NCI-H446 (cell line): ENCODE results near the gene TIGIT.
"Not testable (repeated sequence)": the region's sequence is repeated elsewhere in the genome, so short reads cannot be mapped to it uniquely, and the experiment has no call there.

ENCODE experiments used
- DNase-seq, 2 experiments: peaks; one replicate each; lab custom pipeline; 2025; lab: John Stamatoyannopoulos, UW

Gene TIGIT

DNA sequence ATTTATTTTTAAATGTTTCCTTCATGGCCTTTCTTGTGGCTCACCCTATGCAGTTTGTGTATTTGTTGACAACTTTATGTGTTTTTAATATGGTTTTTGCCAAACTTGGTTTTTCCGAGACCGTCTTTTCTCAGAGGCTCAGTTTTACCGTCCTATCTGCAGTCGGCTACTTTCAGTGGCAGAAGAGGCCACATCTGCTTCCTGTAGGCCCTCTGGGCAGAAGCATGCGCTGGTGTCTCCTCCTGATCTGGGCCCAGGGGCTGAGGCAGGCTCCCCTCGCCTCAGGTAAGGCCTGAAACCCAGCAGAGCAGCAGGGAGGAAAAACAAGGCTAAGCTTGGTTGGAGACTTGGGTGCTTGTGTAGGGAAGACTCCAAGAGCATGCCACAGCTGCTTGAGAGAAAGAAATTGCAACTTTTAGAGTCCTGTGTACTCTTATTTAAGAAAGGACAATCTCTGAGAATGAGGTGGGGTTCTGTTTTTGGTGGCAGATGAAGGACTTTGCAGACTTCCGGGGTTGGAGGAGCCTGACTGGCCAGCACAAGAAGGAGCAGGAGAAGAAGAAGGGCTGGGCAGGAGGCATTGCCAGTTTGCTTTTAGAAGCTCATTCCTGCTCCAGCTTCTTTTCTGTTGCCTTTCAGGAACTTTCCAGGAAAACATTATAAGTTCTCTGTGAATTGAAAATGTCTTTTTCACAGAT lies at the start of gene TIGIT:
TSS of gene TIGIT (plus strand) at position 191 of the 698 bp plus-strand sequence. CDS start at position 225, 34 bp downstream.
- DNase-seq = no peak

DNA sequence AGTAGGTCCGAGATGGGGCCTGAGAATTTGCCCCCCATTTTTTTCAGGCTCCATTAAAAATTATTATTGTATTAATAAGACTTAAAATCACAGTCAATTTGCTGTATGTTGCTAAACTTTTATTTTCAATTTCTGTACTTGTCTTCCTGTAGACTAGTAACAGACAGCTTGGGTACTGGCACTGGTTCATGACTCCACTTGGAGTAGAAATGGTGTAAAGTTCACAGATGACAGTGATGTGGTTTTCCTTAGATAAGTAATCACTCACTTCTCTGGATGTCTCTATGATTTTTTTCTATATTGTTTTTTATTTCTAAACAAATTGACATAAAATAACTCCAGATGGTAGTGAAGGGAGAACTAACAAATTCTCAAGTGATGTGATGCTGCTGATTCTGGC lies 40.9 kb upstream of the TIGIT start:
- DNase-seq = no peak

DNA sequence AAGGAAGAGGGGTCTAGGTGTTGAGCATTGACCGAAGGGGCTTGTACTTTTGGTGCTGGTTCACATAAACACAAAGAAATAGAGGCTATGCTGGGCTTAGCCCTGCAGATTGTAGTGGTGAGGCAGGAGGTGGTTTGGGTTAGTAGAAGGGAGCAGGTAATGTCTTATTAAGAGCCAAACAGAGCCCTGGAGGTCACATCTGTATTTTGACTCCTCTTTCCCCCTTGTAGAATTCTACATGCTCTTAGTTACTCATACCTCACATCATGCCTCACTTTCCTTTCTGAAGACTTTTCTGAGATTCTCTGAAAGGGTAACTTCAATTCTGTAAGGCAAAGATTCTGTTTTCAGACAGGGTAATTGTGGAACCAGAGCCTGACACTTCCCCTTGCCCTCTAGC lies 40.3 kb upstream of the TIGIT start:
- DNase-seq = no peak

DNA sequence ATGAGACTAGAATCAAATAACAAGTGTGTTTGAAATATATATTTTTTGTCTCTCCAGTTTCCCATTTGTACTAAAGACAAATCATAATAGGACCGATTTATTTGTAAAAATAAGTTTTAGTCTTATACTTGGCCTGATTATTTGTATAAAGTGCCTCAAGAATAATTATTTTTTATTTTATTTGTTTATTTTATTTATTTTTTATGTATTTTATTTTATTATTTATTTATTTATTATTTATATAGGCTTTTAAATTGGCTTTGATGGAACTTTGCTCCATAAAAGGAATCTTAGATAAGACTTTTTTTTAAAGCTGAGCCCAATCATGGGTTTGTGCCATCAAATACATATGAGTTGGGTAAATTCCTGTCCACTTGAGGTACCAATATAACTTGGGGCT lies 34.3 kb upstream of the TIGIT start:
- no peak for DNase-seq

DNA sequence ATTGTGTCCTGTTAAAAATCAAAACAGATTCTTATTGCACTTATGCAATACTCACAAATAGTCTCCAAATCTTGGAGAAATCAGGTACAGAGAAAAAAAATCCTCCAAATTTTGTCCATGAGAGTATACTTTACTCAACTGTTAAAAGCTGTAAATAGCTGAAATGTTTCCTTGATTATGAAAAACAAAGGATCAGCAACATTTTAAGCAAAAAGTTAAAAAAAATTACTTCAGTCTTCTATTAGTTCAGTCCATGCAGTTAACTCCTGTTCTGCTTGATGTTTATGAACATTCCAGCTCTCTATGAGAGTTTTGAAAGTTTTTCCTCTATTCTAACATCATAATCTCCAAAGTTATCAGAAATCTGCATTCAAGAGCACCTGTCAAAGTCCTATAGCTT lies 33.7 kb upstream of the TIGIT start:
- no peak for DNase-seq

DNA sequence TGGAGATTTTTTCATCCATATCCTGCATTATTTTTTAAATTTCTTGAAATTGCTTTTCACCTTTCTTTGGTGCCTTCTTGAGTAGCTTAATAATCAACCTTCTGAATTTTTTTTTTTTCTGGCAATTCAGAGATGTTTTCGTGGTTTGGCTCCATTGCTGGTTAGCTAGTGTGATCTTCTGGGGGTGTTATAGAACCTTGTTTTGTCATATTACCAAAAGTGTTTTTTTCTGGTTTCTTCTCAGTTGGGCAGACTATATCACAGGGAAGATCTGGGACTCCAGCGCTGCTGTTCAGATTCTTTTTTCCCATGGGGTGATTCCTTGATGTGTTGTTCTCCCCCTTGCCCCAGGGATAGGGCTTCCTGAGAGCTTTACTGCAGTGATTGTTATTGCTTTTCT lies 23.8 kb upstream of the TIGIT start:
- no peak for DNase-seq

DNA sequence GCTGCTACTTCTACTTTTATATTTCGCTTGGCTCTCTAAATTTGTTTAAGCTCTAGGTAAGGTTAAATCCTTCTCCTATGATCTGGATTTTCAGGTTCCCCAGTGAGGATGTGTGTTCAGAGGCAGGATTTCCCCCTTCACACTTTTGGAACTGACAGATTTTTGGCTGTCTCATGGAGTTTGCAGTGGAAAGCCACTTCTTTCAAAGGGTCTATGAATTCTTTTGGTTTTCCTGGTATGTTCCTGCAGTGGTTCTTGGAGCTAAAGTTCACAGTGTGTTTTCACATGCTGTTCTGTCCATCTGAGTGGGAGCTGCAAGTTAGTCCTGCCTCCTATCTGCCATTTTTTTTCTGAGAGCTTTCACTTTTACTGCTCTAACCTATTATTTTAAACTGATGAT lies 21.6 kb upstream of the TIGIT start:
- no peak for DNase-seq

DNA sequence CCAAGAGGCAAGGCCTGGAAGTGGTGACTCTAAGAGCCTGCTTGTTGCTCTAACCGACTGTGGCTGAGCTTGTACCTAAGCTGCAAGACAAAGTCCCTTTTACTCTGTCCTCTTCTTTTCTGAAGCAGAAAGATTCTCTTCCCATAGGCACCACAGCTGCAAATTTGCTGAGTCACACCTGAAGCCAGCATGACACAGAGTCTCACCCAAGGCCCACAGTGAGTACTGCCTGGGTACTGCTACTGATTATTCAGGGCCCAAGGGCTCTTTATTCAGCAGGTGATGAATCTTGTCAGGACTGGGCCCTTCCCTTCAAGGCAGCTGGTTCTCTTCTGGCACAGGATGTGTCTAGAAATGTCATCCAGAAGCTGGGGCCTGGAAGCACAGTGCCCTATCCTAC lies 18.9 kb upstream of the TIGIT start:
- no peak for DNase-seq

DNA sequence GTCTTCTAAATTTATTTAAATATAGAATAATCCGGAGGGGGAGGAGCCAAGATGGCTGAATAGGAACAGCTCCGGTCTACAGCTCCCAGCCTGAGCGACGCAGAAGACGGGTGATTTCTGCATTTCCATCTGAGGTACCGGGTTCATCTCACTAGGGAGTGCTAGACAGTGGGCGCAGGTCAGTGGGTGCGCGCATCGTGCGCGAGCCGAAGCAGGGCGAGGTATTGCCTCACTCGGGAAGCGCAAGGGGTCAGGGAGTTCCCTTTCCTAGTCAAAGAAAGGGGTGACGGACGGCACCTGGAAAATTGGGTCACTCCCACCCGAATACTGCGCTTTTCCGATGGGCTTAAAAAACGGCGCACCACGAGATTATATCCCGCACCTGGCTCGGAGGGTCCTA lies 17.0 kb upstream of the TIGIT start:
- not testable (repeated sequence) for DNase-seq

DNA sequence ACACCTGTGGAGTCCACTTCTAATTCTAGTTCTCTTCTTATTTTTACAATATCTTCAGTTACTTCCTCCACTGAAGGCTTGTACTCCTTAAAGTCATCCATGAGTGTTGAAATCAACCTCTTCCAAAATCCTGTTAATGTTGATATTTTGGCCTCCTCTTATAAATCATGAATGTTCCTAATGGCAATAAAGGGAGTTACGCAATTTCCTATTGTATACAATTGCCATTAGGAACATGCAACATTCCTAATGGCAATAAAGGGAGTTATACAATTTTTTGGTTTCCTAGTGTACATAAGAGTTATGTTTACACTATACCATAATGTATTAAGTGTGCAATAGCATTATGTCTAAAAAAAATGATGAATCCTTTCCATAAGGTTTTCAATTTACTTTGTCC lies 9.2 kb upstream of the TIGIT start:
- DNase-seq = no peak

DNA sequence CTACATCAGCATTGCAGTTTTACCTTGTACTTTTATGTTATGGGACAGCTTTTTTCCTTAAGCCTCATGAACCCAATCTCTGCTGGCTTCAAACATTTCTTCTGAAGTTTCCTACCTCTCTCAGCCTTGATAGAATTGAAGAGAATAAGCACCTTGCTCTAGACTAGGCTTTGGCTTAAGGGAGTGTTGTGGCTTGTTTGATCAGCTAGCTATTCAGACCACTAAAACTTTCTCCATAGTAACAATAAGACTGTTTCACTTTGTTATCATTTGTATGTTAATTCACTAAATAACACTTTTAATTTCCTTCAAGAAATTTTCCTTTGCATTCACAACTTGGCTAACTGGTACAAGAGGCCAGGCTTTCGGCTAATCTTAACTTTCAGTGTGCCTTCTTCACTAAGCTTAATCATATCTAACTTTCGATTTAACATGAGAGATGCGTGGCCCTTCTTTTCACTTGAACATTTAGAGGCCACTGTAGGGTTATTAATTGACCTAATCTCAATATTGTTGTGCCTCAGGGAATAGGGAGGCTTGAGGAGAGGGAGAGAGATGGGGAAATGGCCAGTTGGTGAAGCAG lies 8.1 kb upstream of the TIGIT start:
- no peak for DNase-seq

DNA sequence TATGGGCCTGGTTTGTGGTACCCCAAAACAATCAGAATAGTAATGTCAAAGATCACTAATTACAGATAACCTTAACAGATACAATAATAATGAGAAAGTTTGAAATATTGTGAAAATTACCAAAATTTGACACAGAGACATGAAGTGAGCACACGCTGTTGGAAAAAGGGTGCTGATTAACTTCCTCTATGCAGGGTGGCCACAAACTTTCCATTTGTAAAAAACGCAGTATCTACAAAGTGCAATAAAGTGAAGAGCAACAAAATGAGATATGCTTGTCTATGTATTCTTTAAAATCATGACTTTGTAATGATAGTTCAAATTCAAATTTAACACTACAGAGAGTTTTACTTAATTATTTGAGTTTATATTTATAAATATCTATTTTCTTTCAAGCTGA lies 7.6 kb upstream of the TIGIT start:
- no peak for DNase-seq

DNA sequence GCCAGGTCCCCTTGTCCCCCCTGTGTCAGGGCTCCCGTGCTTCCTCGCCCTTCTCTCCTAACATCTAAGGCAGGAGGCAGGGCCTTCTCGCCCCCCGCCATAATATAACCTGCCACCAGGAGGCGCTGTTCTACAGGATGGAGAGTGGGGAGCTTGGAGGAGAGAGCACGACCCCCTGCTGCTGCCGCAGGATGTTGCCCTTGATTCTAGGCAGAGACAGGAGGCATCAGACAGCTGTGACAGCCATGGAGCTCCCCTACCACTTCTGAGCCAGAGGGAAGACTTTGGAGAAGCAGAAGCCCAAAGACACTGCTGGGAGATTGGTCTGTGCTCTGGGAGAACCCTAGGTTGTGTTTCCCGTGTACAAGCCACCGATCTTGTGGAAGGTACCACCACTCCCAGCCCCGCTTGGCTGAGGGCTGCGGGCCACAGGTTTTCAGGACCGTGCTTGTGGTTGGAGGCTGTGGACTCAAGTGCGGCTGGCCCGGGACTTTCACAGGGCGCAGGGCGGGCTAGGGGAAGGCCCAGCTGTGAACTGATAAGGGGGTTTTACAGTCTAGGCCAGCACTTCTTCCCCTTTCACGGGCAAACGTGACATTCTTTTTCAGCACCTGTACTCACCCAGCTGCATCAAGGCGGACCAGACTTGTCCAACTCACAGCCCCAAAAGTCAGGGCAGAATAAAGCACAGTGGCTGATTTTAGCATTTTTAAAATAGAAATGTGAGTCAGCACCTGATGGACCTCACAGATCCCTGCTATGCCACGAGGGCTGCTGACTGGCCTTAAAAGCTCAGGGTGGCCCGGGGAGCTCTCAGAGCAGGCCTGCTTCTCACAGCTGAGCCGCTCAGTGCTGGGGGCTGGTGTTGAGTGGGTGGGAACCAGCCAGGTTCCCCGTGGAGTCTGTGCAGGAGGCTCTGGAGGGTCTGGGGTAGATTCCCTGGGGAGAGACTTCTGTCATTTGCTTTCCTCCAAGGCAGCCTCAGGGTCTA lies 2.6 kb upstream of the TIGIT start:
- DNase-seq = peak; percentile 34 to 86

DNA sequence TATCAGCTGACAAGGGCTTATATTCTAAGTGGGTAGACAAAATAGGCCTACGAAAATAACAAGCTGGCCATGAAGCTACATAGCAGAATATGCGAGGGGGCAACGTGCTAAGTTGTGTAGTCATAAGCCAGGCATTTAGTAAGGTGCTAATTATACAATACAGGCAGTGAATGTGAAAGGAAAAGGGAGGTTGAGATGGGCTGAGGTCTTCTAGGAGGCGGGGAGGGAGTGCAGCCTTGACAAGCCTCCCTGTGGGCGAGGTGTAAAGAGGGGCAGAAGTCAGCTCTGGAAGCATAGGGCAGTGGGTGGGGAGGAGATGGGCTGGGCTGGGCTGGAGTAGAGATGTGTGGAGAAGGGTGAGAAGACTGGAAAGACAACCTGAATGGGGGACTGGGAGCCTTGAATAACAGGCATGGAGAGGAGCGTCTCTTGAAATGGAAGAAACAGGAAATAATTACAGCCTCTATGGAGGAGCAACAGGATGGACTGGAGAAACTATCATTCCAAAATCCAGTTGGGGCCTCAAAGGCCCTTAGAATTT lies 1.2 kb downstream of the TIGIT start:
- no peak for DNase-seq

DNA sequence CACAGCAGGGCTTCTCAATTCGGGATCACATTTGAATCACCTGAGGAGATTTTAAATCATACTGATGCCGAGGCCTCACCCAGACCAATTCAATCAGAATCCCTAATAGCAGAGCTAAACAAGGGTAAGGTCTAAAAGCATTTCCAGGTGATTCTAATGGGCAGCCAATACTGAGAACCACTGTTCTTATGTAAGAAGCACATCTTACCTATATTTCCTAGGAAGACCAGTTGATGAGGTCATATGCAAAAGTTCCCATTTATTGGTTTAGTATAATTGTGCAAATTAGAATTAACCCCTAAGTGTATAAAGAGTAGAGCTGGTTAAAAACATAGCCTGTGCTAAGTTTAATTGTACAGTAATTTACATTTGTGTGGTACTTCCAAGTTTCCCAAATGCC lies 2.1 kb downstream of the TIGIT start:
- DNase-seq = no peak

DNA sequence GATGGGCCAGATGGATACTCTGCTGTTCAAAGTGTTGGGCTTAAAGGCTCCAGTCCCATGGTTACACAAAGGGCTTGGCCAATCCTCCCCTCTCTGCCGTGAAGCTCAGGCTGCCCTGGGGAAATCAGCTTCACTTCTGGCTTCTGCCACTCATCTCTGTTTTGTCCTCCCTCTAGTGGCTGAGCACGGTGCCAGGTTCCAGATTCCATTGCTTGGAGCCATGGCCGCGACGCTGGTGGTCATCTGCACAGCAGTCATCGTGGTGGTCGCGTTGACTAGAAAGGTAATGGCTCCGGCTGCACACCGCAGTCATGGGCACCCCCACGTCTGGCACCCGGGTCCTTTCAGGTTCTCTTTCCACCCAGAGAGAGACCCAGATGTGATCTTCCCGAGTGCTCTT lies 5.6 kb downstream of the TIGIT start:
- peak in 1 of 2 experiments; percentile 12 for DNase-seq

DNA sequence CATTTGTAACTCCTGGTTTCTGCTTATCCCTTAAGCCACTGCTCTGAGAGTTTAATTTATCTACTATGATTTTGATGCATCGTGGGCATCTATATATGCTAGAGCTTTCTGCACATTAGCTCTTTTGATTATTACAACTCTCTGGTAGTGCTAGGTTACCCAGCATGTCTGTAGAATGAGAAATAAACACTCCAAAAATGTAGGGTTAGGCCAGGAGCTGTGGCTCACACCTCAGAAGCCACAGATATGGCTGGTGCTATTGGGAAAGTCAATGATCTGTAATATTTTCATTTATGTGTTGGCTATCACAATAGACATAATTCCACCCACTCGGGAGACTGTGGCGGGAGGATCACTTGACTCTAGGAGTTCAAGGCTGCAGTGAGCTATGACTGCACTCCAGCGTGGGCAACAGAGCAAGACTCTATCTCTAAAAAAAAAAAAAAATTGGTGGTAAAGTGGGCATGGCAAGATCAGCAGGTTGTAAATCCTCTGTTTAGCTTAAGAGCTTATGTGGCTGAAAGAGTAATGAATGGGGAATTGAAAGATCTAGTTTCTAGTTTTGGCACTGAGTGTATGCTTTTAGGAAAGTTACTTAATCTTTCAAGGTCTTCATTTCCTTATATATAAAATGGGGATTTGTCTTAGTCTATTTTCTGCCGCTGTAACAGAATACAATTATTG lies 6.3 kb downstream of the TIGIT start:
- no peak for DNase-seq

DNA sequence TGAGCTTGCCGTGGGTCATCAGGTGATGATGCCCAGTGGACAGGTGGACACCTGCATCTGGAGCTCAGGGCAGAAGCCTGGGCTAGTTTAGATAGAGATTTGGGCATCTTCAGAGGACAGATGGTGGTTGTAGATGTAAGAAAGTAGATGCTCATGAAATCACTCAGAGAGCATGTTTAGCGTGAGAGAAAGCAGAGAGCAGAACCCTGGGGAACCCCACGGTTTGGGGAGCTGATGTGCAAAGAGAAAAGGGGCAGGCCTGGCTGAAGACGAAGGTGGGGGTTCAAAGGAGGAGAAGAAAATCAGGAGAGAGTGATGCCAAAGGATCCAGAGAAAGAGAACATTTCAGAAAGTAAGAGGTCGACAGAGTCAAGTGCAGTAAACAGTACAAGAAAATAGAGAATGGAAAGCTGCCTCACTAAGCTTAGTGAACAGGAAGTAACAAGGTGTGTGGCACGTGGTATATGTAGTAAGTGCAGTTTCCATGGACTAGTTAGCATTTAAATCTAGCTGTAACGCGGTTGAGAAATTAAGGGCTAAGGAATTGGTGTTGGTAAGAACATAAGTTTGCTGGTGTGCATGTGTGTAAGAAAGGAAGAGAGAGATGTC lies 13.5 kb downstream of the TIGIT start:
- DNase-seq = no peak

DNA sequence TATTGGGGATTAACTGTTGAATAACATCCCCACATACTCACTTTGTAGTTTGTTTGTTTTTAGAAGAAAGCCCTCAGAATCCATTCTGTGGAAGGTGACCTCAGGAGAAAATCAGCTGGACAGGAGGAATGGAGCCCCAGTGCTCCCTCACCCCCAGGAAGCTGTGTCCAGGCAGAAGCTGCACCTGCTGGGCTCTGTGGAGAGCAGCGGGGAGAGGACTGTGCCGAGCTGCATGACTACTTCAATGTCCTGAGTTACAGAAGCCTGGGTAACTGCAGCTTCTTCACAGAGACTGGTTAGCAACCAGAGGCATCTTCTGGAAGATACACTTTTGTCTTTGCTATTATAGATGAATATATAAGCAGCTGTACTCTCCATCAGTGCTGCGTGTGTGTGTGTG lies 14.0 kb downstream of the TIGIT start:
- DNase-seq = no peak

DNA sequence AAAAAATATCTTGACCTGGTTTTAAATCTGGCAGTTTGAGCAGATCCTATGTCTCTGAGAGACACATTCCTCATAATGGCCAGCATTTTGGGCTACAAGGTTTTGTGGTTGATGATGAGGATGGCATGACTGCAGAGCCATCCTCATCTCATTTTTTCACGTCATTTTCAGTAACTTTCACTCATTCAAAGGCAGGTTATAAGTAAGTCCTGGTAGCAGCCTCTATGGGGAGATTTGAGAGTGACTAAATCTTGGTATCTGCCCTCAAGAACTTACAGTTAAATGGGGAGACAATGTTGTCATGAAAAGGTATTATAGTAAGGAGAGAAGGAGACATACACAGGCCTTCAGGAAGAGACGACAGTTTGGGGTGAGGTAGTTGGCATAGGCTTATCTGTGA lies 14.5 kb downstream of the TIGIT start:
- DNase-seq = no peak

DNA sequence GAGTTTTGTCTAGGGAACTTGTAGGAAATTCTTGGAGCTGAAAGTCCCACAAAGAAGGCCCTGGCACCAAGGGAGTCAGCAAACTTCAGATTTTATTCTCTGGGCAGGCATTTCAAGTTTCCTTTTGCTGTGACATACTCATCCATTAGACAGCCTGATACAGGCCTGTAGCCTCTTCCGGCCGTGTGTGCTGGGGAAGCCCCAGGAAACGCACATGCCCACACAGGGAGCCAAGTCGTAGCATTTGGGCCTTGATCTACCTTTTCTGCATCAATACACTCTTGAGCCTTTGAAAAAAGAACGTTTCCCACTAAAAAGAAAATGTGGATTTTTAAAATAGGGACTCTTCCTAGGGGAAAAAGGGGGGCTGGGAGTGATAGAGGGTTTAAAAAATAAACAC lies 15.0 kb downstream of the TIGIT start:
- no peak for DNase-seq

DNA sequence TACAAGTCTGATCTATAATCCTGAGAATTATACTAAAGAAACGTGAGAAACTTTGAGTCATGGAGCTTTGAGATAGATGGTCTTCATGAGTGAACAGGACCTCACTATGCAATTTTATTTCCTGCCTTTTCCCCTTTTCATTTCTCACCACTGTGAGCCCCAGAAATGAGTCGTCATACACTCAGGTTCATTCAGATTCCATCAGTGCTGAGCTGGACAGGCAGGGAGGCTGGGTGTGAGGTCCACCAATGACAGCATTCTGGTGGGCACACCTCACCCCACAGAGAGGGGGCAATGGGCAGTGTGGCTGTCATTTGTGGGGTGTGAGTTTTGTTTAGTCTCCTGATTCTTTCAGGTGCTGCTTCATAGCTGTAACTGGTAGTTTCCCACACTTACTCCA lies 16.9 kb downstream of the TIGIT start:
- no peak for DNase-seq
